HEK293 (cell line): ENCODE measurements around the gene ACTA1.
A peak's percentile ranks its signal among the peaks of the same experiment; 100 is the strongest.

Source experiments
- BCL6B ChIP-seq: fragments of 450-650 bp; formaldehyde crosslinking; IDR thresholded peaks from 2 replicates; pipeline ENCODE4 v1.5.1; 2017; ENCODE audit warnings: missing biosample characterization, missing genetic modification characterization
- ELK4 ChIP-seq: IDR thresholded peaks from 2 replicates; pipeline ENCODE4 v1.6.1; 2011; ENCODE audit warnings: mild to moderate bottlenecking, low read depth, low read length, borderline replicate concordance
- HOXA7 ChIP-seq: sonication (generic); formaldehyde crosslinking; IDR thresholded peaks from 2 replicates; pipeline ENCODE4 v1.8.1; 2022; ENCODE audit warnings: missing genetic modification reagents, borderline replicate concordance
- HOXC10 ChIP-seq: sonication (generic); formaldehyde crosslinking; IDR thresholded peaks from 2 replicates; pipeline ENCODE4 v1.8.1; 2023; ENCODE audit warnings: mild to moderate bottlenecking, missing genetic modification reagents
- ZBTB6 ChIP-seq: fragments of 450-650 bp; formaldehyde crosslinking; IDR thresholded peaks from 2 replicates; pipeline ENCODE4 v1.5.1; 2017; ENCODE audit warnings: missing biosample characterization, missing genetic modification characterization
- ZBTB8A ChIP-seq: fragments of 450-650 bp; formaldehyde crosslinking; IDR thresholded peaks from 2 replicates; pipeline ENCODE4 v1.5.1; 2016; ENCODE audit warnings: missing biosample characterization, missing genetic modification characterization
- ZNF132 ChIP-seq: fragments of 450-650 bp; formaldehyde crosslinking; IDR thresholded peaks from 2 replicates; pipeline ENCODE4 v1.5.1; 2017; ENCODE audit warnings: missing biosample characterization, missing genetic modification characterization, borderline replicate concordance
- ZNF211 ChIP-seq: fragments of 450-650 bp; formaldehyde crosslinking; IDR thresholded peaks from 2 replicates; pipeline ENCODE4 v1.5.1; 2016; ENCODE audit warnings: low read depth, missing biosample characterization, missing genetic modification characterization
- ZNF324 ChIP-seq: fragments of 450-650 bp; formaldehyde crosslinking; IDR thresholded peaks from 2 replicates; pipeline ENCODE4 v1.5.1; 2016; ENCODE audit warnings: missing biosample characterization, missing genetic modification characterization
- ZNF366 ChIP-seq: fragments of 450-650 bp; formaldehyde crosslinking; conservative IDR thresholded peaks from 2 replicates; pipeline ENCODE4 v1.5.1; 2016; ENCODE audit warnings: missing biosample characterization, missing genetic modification characterization
- ZNF48 ChIP-seq: fragments of 450-650 bp; formaldehyde crosslinking; IDR thresholded peaks from 2 replicates; pipeline ENCODE4 v1.5.1; 2016; ENCODE audit warnings: missing biosample characterization, missing genetic modification characterization
- ZNF501 ChIP-seq: fragments of 450-650 bp; formaldehyde crosslinking; IDR thresholded peaks from 2 replicates; pipeline ENCODE4 v1.5.1; 2016; ENCODE audit warnings: missing biosample characterization, missing genetic modification characterization
- ZNF529 ChIP-seq: fragments of 450-650 bp; formaldehyde crosslinking; IDR thresholded peaks from 2 replicates; pipeline ENCODE4 v1.5.1; 2017; ENCODE audit warnings: missing genetic modification characterization, missing biosample characterization; ENCODE audit not compliant: insufficient replicate concordance
- ZNF558 ChIP-seq: fragments of 450-650 bp; formaldehyde crosslinking; IDR thresholded peaks from 2 replicates; pipeline ENCODE4 v1.5.1; 2016; ENCODE audit warnings: missing biosample characterization, missing genetic modification characterization
- ZNF560 ChIP-seq: fragments of 450-650 bp; formaldehyde crosslinking; IDR thresholded peaks from 2 replicates; pipeline ENCODE4 v1.5.1; 2017; ENCODE audit warnings: missing biosample characterization, missing genetic modification characterization, borderline replicate concordance
- ZNF830 ChIP-seq: fragments of 450-650 bp; IDR thresholded peaks from 2 replicates; pipeline ENCODE4 v1.5.0; 2018; ENCODE audit warnings: missing biosample characterization, missing genetic modification characterization, low read depth, mild to moderate bottlenecking, moderate library complexity
- TF ChIP-seq, protein P1 (sequence below): fragments of 450-650 bp; formaldehyde crosslinking; IDR thresholded peaks from 2 replicates; pipeline ENCODE4 v1.5.1; 2016; ENCODE audit warnings: missing biosample characterization, missing genetic modification characterization
- TF ChIP-seq, protein P2 (sequence below): fragments of 450-650 bp; formaldehyde crosslinking; IDR thresholded peaks from 2 replicates; pipeline ENCODE4 v1.5.0; 2017; ENCODE audit warnings: missing biosample characterization, missing genetic modification characterization, borderline replicate concordance
- TF ChIP-seq, protein P3 (sequence below): fragments of 450-650 bp; IDR thresholded peaks from 2 replicates; pipeline ENCODE4 v1.5.1; 2018; ENCODE audit warnings: missing biosample characterization, mild to moderate bottlenecking, missing genetic modification characterization
- TF ChIP-seq, protein P4 (sequence below): fragments of 450-650 bp; formaldehyde crosslinking; IDR thresholded peaks from 2 replicates; pipeline ENCODE4 v1.5.1; 2016; ENCODE audit warnings: missing biosample characterization, missing genetic modification characterization
- TF ChIP-seq, protein P5 (sequence below): fragments of 450-650 bp; formaldehyde crosslinking; IDR thresholded peaks from 2 replicates; pipeline ENCODE4 v1.5.1; 2016; ENCODE audit warnings: missing biosample characterization, missing genetic modification characterization

ACTA1 gene

GRCh38 chr1:229410692-229411433, 23.0 kb downstream of the ACTA1 start (continued):
- TF ChIP-seq, protein P1, sequence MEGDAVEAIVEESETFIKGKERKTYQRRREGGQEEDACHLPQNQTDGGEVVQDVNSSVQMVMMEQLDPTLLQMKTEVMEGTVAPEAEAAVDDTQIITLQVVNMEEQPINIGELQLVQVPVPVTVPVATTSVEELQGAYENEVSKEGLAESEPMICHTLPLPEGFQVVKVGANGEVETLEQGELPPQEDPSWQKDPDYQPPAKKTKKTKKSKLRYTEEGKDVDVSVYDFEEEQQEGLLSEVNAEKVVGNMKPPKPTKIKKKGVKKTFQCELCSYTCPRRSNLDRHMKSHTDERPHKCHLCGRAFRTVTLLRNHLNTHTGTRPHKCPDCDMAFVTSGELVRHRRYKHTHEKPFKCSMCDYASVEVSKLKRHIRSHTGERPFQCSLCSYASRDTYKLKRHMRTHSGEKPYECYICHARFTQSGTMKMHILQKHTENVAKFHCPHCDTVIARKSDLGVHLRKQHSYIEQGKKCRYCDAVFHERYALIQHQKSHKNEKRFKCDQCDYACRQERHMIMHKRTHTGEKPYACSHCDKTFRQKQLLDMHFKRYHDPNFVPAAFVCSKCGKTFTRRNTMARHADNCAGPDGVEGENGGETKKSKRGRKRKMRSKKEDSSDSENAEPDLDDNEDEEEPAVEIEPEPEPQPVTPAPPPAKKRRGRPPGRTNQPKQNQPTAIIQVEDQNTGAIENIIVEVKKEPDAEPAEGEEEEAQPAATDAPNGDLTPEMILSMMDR: peak; percentile 23; the same call in 1 of the 2 replicates
- TF ChIP-seq, protein P2, sequence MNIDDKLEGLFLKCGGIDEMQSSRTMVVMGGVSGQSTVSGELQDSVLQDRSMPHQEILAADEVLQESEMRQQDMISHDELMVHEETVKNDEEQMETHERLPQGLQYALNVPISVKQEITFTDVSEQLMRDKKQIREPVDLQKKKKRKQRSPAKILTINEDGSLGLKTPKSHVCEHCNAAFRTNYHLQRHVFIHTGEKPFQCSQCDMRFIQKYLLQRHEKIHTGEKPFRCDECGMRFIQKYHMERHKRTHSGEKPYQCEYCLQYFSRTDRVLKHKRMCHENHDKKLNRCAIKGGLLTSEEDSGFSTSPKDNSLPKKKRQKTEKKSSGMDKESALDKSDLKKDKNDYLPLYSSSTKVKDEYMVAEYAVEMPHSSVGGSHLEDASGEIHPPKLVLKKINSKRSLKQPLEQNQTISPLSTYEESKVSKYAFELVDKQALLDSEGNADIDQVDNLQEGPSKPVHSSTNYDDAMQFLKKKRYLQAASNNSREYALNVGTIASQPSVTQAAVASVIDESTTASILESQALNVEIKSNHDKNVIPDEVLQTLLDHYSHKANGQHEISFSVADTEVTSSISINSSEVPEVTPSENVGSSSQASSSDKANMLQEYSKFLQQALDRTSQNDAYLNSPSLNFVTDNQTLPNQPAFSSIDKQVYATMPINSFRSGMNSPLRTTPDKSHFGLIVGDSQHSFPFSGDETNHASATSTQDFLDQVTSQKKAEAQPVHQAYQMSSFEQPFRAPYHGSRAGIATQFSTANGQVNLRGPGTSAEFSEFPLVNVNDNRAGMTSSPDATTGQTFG (tag by site-specific recombination): no peak
- no peak for TF ChIP-seq ELK4
- TF ChIP-seq ZNF48: no peak
- TF ChIP-seq ZBTB8A (tag by site-specific recombination): peak; percentile 70
- TF ChIP-seq, protein P3, sequence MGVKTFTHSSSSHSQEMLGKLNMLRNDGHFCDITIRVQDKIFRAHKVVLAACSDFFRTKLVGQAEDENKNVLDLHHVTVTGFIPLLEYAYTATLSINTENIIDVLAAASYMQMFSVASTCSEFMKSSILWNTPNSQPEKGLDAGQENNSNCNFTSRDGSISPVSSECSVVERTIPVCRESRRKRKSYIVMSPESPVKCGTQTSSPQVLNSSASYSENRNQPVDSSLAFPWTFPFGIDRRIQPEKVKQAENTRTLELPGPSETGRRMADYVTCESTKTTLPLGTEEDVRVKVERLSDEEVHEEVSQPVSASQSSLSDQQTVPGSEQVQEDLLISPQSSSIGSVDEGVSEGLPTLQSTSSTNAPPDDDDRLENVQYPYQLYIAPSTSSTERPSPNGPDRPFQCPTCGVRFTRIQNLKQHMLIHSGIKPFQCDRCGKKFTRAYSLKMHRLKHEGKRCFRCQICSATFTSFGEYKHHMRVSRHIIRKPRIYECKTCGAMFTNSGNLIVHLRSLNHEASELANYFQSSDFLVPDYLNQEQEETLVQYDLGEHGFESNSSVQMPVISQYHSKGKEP (tag by site-specific recombination): peak; percentile 25; the same call in 1 of the 2 replicates
- no peak for TF ChIP-seq HOXA7 (CRISPR knock-in tag)
- TF ChIP-seq ZBTB6 (tag by site-specific recombination): no peak
- TF ChIP-seq ZNF501 (tag by site-specific recombination): no peak
- no peak for TF ChIP-seq ZNF529 (tag by site-specific recombination)
- 0 out of 2 replicates have a peak, but pooled peaks have one; percentile 40 for TF ChIP-seq ZNF324 (tag by site-specific recombination)
- TF ChIP-seq, protein P4, sequence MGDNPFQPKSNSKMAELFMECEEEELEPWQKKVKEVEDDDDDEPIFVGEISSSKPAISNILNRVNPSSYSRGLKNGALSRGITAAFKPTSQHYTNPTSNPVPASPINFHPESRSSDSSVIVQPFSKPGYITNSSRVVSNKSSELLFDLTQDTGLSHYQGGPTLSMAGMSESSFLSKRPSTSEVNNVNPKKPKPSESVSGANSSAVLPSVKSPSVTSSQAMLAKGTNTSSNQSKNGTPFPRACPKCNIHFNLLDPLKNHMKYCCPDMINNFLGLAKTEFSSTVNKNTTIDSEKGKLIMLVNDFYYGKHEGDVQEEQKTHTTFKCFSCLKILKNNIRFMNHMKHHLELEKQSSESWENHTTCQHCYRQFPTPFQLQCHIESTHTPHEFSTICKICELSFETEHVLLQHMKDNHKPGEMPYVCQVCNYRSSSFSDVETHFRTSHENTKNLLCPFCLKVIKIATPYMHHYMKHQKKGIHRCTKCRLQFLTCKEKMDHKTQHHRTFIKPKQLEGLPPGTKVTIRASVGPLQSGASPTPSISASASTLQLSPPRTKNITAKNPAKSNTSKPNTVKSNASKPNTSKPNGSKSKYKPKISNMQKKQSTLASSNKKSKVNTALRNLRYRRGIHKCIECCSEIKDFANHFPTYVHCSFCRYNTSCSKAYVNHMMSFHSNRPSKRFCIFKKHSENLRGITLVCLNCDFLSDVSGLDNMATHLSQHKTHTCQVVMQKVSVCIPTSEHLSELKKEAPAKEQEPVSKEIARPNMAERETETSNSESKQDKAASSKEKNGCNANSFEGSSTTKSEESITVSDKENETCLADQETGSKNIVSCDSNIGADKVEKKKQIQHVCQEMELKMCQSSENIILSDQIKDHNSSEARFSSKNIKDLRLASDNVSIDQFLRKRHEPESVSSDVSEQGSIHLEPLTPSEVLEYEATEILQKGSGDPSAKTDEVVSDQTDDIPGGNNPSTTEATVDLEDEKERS: no peak
- no peak for TF ChIP-seq BCL6B (tag by site-specific recombination)
- TF ChIP-seq ZNF560 (tag by site-specific recombination): no peak
- TF ChIP-seq HOXC10 (CRISPR knock-in tag): no peak
- TF ChIP-seq, protein P5, sequence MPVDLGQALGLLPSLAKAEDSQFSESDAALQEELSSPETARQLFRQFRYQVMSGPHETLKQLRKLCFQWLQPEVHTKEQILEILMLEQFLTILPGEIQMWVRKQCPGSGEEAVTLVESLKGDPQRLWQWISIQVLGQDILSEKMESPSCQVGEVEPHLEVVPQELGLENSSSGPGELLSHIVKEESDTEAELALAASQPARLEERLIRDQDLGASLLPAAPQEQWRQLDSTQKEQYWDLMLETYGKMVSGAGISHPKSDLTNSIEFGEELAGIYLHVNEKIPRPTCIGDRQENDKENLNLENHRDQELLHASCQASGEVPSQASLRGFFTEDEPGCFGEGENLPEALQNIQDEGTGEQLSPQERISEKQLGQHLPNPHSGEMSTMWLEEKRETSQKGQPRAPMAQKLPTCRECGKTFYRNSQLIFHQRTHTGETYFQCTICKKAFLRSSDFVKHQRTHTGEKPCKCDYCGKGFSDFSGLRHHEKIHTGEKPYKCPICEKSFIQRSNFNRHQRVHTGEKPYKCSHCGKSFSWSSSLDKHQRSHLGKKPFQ: 0 out of 2 replicates have a peak, but pooled peaks have one; percentile 13
- TF ChIP-seq ZNF366 (tag by site-specific recombination): no peak
- no peak for TF ChIP-seq ZNF211 (tag by site-specific recombination)
- TF ChIP-seq ZNF830 (tag by site-specific recombination): no peak
- no peak for TF ChIP-seq ZNF132 (tag by site-specific recombination)
- TF ChIP-seq ZNF558 (tag by site-specific recombination): no peak
